Vagina (tissue), 2 donors: ENCODE measurements around the gene HMCN2.

Experiments used
- POLR2A ChIP-seq, 2 donors: fragments of 450-650 bp; IDR thresholded peaks; one replicate each; pipeline ENCODE4 v1.6.1; 2017; ENCODE audit warnings: antibody characterized with exemption in 2 of 2, mild to moderate bottlenecking in 2 of 2, moderate library complexity in 2 of 2
- POLR2AphosphoS5 ChIP-seq, 2 donors: sonication (generic); formaldehyde crosslinking; IDR thresholded peaks; one replicate each; pipeline ENCODE4 v1.9.0; 2017; ENCODE audit warnings: antibody characterized with exemption in 2 of 2, mild to moderate bottlenecking in 2 of 2, low read depth in 1 of 2; ENCODE audit not compliant: insufficient read depth in 1 of 2
- TF ChIP-seq, protein P1 (sequence below), 3 experiments: fragments of 450-650 bp in 2 of 3; fragments of 200-600 bp in 1 of 3; sonication (generic) in 1 of 3; IDR thresholded peaks; one replicate each; pipeline ENCODE4 v1.5.1; 2017 to 2019; ENCODE audit warnings: antibody characterized with exemption in 3 of 3, mild to moderate bottlenecking in 2 of 3, moderate library complexity in 2 of 3

DNA sequence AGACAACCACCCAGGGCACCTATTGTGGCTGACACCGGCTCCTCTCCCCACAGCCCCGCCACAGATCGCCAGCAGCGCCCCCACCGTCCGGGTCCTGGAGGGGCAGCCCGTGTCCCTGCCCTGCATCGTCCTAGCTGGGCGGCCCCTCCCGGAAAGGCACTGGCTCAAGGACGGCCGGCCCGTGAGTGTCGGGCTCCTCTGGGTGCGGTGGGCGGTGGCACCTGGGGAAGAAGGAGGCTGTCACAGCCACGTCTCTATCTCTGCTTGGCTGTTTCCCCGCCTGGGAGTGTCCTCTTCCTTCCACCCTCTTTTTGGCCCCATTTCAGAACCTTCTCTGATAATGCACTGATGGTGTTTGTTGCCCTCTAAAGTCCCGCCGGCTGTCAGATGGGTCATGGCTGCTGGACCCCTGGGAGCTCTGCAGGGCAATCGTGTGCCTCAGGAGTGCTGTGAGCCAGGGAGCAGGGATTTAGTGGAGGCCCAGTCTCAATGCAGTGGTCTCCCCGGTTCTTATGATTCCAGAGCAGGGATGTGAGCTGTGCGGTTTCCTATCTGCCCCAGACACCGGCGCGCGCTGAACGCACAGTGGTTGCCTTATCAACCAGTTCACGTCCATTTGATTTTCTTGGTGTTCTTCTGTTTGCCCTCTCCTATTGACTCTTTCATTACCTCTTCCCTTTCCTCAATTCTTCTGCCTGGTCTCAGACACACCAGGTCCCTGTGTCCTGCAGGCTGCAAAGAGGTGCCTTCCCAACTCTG, 55.3 kb downstream of the HMCN2 start:
- TF ChIP-seq, protein P1, sequence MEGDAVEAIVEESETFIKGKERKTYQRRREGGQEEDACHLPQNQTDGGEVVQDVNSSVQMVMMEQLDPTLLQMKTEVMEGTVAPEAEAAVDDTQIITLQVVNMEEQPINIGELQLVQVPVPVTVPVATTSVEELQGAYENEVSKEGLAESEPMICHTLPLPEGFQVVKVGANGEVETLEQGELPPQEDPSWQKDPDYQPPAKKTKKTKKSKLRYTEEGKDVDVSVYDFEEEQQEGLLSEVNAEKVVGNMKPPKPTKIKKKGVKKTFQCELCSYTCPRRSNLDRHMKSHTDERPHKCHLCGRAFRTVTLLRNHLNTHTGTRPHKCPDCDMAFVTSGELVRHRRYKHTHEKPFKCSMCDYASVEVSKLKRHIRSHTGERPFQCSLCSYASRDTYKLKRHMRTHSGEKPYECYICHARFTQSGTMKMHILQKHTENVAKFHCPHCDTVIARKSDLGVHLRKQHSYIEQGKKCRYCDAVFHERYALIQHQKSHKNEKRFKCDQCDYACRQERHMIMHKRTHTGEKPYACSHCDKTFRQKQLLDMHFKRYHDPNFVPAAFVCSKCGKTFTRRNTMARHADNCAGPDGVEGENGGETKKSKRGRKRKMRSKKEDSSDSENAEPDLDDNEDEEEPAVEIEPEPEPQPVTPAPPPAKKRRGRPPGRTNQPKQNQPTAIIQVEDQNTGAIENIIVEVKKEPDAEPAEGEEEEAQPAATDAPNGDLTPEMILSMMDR (IDR thresholded peaks at IDR 0.05): no peak
- TF ChIP-seq POLR2A (IDR thresholded peaks at IDR 0.05) (no peak), POLR2AphosphoS5 (IDR thresholded peaks at IDR 0.05; ENCODE audit: insufficient read depth in 1 of 2, low read depth in 1 of 2) (no peak)
